GM12873 (cell line): ENCODE measurements around the gene KAZN.

Experiments used
- TF ChIP-seq, protein P1 (sequence below): IDR thresholded peaks from 2 replicates; pipeline ENCODE4 v1.5.1; 2012; ENCODE audit warnings: low read depth, mild to moderate bottlenecking, moderate library complexity, low read length, control low read depth; ENCODE audit not compliant: insufficient read depth; ENCODE audit errors: missing control alignments

Gene KAZN

DNA sequence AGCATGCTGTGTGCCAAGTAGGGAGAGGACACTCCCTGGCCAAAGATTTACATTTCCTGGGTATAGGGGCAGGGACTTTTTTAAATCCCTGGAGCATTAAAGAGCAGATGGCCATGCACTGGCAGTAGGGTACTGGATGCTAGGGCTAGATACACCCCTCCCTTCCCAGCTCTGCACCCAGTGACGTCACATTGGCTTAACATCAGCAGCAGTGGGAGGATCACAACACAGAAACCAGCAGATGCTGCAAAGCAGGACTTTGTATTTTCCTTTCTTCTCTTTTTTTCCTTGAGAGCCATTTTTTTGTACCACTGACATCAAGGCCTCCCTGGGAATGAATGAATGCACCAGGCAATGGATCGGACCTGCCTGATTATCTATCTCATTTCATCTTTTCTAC lies 243.0 kb downstream of the KAZN start:
- TF ChIP-seq, protein P1, sequence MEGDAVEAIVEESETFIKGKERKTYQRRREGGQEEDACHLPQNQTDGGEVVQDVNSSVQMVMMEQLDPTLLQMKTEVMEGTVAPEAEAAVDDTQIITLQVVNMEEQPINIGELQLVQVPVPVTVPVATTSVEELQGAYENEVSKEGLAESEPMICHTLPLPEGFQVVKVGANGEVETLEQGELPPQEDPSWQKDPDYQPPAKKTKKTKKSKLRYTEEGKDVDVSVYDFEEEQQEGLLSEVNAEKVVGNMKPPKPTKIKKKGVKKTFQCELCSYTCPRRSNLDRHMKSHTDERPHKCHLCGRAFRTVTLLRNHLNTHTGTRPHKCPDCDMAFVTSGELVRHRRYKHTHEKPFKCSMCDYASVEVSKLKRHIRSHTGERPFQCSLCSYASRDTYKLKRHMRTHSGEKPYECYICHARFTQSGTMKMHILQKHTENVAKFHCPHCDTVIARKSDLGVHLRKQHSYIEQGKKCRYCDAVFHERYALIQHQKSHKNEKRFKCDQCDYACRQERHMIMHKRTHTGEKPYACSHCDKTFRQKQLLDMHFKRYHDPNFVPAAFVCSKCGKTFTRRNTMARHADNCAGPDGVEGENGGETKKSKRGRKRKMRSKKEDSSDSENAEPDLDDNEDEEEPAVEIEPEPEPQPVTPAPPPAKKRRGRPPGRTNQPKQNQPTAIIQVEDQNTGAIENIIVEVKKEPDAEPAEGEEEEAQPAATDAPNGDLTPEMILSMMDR: no peak

DNA sequence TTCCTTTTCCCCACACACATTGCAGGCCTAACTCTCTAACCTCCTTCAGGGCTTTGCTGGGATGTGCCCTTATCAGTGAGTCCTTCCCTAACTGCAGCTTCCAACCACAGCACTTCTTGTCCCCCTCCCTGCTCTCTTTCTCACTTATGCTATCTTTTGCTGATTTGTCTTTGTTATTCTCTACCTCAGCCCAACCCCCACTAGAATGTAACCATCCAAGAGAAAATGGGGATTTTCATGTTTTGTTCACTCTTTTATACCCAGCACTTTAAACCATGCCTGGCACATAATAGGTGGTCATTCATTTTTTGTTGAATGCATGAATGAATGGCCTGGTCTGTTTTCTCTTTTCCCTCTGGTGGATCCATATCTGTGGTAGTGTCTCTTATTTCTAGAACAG lies 243.5 kb downstream of the KAZN start:
- TF ChIP-seq, protein P1: no peak

DNA sequence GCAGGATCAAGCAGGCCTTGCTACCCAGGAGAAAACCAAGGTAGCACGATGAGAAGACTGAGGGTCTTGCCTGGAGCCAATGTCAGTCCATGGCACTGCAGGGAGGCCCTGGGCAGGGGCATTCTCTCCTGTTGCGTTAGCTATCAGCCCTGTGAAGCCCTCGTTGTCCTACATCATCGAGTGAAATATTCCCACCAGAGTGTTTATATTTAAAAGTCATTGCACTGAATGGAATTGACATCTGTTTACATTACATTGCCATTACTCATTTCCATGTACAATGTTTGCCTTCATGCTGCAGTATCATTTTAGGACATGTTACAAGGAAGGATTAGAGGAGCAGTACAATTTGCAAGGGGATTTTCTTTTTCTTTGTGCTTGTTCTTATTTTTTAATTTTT lies 243.9 kb downstream of the KAZN start:
- TF ChIP-seq, protein P1: no peak

DNA sequence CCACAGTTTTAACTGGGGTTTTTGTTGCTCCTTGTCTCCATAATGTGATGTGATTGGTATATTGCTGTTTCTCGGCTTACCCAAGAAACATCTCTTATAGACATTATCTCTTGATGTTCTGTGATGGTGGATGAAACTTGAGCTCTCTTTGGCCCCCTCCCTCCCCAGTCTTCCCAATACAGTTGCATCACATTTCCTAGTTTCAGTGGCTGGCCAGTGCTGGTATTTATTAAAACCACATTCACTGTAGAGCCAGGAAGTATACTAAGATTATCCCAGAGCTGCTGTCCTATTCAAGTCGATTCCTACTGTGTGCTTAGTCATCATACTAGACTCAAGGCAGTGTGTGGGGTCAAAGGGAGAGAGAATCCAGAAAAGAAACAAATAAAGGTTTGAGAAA lies 244.4 kb downstream of the KAZN start:
- TF ChIP-seq, protein P1: no peak

DNA sequence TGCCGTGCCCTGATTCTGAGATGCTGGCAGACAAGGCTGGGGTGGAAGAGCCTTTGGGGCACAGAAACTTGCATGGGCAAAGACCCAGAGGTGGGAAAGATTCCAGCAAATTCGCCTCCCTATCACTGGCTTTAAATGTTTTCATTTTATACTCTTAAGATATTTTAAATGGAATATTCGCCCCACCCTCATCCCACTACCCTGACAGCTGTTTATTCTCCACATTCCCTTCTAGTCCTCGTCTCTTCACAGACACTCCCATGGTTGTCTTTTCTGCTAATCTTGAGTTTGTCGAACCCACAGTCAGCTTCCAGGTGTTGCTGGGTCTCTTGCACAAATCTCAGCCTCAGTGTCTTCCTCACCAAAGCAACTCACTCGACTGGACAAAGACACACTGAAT lies 245.0 kb downstream of the KAZN start:
- TF ChIP-seq, protein P1: no peak

DNA sequence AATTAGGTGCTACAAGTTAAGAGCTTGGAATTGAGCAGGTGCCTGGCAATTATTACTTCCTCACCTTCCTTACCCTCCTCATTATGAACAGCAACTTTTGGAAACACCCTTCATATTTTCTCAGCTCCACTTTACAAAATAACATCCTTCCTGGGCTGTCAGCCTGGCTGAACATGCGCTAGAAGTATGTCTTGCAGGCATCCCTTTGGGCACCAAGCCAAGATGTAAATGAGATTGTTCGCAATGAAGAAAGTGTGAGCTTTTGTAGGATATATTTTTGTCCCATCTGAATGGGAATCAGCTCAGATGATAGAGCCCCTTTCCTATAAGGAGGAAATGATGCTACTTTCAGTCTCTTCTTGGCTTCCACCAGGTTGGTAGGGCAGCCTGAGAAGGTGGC lies 245.9 kb downstream of the KAZN start:
- TF ChIP-seq, protein P1: no peak

DNA sequence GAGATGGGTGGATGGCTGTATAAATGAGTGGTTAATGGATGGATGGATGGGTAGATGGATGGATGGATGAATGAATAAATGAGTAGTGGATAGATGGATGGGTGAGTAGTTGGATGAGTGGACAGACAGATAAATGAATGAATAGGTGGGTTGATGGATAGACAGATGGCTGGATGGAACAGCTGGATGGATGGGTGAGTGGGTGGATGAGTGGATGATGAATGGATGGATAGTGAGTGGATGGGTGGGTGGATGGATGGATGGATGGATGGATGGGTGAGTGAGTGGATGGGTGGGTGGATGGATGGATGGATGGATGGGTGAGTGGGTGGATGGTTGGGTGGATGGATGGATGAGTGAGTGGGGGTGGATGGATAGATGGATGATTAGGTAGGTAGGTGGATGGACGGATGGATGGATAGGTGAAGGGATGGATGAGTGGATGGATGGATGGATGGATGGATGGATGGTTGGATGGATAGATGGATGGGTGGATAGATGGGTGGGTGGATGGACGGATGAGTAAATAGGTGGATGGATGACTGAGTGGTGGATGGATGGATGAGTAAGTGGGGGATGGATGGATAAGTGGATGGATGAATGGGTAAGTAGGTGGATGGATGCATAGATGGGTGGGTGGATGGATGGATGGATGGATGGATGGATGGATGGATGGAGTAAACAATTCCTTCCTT lies 246.6 kb downstream of the KAZN start:
- TF ChIP-seq, protein P1: no peak

DNA sequence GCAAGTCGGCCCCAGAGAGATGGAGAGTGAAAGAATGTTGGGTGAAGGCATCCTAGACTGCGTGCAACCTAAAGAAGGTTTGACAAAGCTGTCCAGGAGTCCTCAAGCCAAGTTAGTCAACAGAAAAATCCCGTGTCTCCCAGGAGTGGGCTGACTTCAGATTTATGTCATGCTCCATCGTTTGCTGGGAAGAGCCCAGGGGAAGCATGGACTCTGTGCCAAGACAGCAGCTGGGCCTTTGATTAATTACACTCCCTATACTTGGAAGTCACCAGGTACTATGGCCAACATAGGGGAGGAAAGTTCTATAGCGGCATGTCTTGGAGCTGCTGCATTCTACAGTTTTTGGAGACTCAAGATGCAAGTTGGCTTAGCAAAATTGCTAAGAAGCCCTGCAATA lies 247.4 kb downstream of the KAZN start:
- TF ChIP-seq, protein P1: no peak
